Peyer's patch (tissue), 4 donors: ENCODE measurements around the gene MYOZ2. TPM values are rescaled to one million over a fixed set of nuclear protein-coding genes. Genes with fewer than 3 reads are reported as not detected.
"Not testable (repeated sequence)": the region's sequence is repeated elsewhere in the genome, so short reads cannot be mapped to it uniquely, and the experiment has no call there.

Source experiments
- DNase-seq, 3 donors: peaks; one replicate each; pipeline ENCODE4 v3.0.0-alpha.2; 2017 to 2019
- H3K27ac ChIP-seq, 4 donors: fragments of 200-600 bp; sonication (generic); one replicate each; pipeline ENCODE4 v1.5.1; 2016 to 2019
- H3K27me3 ChIP-seq, 2 donors: fragments of 200-600 bp; sonication (generic); one replicate each; pipeline ENCODE4 v1.5.1; 2019
- H3K36me3 ChIP-seq, 3 donors: fragments of 200-600 bp; sonication (generic); one replicate each; pipeline ENCODE4 v1.5.1; 2016 to 2019
- H3K4me1 ChIP-seq, 4 donors: fragments of 200-600 bp; sonication (generic); one replicate each; pipeline ENCODE4 v1.5.1; 2016 to 2019
- H3K4me3 ChIP-seq, 4 donors: fragments of 200-600 bp; sonication (generic); 1 replicate in 3 of 4; 2 replicates in 1 of 4; pipeline ENCODE4 v1.5.1; 2016 to 2019; ENCODE audit warnings: mild to moderate bottlenecking in 1 of 4
- H3K9me3 ChIP-seq, 4 donors: fragments of 200-600 bp; sonication (generic); one replicate each; pipeline ENCODE4 v1.5.1; 2016 to 2019; ENCODE audit warnings: mild to moderate bottlenecking in 1 of 4
- POLR2A ChIP-seq, 2 donors: fragments of 450-650 bp; IDR thresholded peaks; one replicate each; pipeline ENCODE4 v1.5.1; 2017; ENCODE audit warnings: antibody characterized with exemption in 2 of 2, mild to moderate bottlenecking in 2 of 2, moderate library complexity in 2 of 2
- total RNA-seq, 4 donors: library from RNA; depleted of rRNA; stranded (reverse); fragments of >200 nt; gene quantifications; one replicate each; pipeline ENCODE4 v1.1.0, GENCODE V29; 2016
- TF ChIP-seq, protein P1 (sequence below), 6 experiments: fragments of 450-650 bp in 4 of 6; fragments of 200-600 bp in 2 of 6; sonication (generic) in 1 of 6; IDR thresholded peaks; one replicate each; pipeline ENCODE4 v1.5.1; 2017 to 2019; ENCODE audit warnings: antibody characterized with exemption in 6 of 6, mild to moderate bottlenecking in 3 of 6, moderate library complexity in 1 of 6

The MYOZ2 gene
- total RNA-seq, 4 donors from 2014 or later = not detected

DNA sequence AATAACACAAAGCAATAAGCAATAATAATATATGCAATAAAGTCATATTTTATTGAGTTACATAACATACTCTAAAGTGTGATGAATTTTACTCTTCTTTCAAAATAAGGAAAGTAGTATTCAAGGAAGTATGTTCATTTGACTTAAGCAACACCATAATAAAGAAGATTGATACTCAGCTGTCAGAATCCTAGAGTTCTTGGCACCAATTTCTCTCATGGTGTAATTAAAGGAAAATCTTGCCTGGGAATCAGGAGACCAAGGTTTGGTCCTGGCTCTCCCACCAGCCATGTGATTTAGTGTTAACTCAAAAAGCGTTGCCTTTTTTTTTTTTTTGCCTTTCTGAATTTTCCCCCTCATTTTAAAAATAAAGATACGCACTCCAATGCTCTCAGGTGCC lies 17.1 kb downstream of the MYOZ2 start:
- H3K4me3 ChIP-seq = no peak overlapping the region
- H3K9me3 ChIP-seq = no peaks in the 10 kb centered on the region
- no peak for DNase-seq

DNA sequence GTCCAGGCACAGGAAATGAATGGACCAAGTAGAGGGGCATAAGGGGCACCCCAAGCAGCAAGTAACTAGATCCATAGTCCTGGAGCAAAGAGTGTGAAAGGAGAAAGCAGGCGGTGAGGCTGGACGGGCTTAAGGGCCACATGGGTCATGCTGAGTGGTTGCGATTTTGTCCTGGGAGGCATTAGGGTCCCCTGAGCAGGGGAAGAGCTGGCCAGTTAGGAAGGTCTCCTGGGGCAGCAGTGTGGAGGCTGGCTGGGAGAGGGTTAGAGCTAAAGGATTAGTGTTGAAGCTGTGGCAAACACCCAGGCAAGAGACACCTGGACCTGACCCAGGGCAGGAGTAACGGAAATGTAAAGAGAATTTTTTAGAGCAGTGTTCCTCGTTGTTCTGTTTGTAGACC lies 26.5 kb downstream of the MYOZ2 start:
- Histone ChIP-seq H3K36me3 (no peaks in the 10 kb centered on the region), H3K4me1 (no peaks in the 10 kb centered on the region), H3K4me3 (no peak overlapping the region), H3K9me3 (no peaks in the 10 kb centered on the region), H3K27me3 (no peaks in the 10 kb centered on the region), H3K27ac (no peak overlapping the region)
- DNase-seq = no peak
- TF ChIP-seq, protein P1, sequence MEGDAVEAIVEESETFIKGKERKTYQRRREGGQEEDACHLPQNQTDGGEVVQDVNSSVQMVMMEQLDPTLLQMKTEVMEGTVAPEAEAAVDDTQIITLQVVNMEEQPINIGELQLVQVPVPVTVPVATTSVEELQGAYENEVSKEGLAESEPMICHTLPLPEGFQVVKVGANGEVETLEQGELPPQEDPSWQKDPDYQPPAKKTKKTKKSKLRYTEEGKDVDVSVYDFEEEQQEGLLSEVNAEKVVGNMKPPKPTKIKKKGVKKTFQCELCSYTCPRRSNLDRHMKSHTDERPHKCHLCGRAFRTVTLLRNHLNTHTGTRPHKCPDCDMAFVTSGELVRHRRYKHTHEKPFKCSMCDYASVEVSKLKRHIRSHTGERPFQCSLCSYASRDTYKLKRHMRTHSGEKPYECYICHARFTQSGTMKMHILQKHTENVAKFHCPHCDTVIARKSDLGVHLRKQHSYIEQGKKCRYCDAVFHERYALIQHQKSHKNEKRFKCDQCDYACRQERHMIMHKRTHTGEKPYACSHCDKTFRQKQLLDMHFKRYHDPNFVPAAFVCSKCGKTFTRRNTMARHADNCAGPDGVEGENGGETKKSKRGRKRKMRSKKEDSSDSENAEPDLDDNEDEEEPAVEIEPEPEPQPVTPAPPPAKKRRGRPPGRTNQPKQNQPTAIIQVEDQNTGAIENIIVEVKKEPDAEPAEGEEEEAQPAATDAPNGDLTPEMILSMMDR (IDR thresholded peaks at IDR 0.05) = no peak
- no peak for TF ChIP-seq POLR2A (IDR thresholded peaks at IDR 0.05)

More for the DNA sequence above, 17.1 kb downstream of the MYOZ2 start:
- H3K27ac ChIP-seq = no peak overlapping the region
- no peaks in the 10 kb centered on the region for H3K36me3 ChIP-seq
- TF ChIP-seq, protein P1 (IDR thresholded peaks at IDR 0.05) = no peak
- TF ChIP-seq POLR2A (IDR thresholded peaks at IDR 0.05) = no peak
- H3K27me3 ChIP-seq = no peaks in the 10 kb centered on the region
- H3K4me1 ChIP-seq = no peaks in the 10 kb centered on the region

DNA sequence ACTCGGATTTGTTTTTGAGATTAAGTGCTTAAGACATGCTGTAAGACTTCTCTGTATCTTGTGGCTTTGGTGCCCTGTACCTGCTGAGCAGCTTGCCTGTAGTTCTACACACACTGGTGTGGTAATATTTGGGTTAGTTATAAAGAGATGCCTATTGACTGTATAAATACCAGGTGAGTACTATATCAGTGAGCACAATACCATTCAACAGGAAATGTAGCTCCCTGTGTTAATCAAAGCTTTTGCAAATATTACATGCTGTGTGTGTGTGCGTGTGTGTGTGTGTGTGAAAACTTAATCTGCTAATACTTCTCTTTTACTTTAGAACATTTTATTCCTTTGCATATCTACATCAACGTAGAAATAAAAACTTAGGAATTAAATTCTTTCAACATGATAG lies 30.1 kb downstream of the MYOZ2 start:
- Histone ChIP-seq H3K4me3 (no peak overlapping the region), H3K4me1 (no peaks in the 10 kb centered on the region), H3K9me3 (no peaks in the 10 kb centered on the region), H3K27me3 (no peaks in the 10 kb centered on the region), H3K27ac (no peak overlapping the region), H3K36me3 (no peaks in the 10 kb centered on the region)
- DNase-seq = no peak
- TF ChIP-seq, protein P1 (IDR thresholded peaks at IDR 0.05) = no peak
- TF ChIP-seq POLR2A (IDR thresholded peaks at IDR 0.05) = no peak

DNA sequence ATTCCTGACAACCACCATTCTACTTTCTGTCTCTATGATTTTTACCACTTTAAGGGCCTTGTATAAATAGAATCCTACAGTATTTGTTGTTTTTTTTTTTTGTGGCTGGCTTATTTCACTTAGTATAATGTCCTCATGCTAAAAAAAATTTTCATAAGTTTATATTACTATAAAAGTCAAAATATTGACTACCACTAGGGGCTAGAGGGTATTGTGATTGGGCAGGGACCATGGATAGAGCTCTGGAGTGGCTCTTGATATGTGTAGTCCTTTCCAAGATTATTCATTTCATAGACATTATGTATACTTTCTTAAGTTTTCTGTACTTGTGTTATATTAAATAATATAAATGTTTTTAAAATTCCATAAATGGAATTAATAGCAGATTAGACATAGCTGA lies 34.6 kb downstream of the MYOZ2 start:
- Histone ChIP-seq H3K4me1 (no peaks in the 10 kb centered on the region), H3K4me3 (no peak overlapping the region), H3K27me3 (no peaks in the 10 kb centered on the region), H3K27ac (no peak overlapping the region), H3K9me3 (no peaks in the 10 kb centered on the region), H3K36me3 (no peaks in the 10 kb centered on the region)
- no peak for DNase-seq
- TF ChIP-seq POLR2A (IDR thresholded peaks at IDR 0.05) = no peak
- TF ChIP-seq, protein P1 (IDR thresholded peaks at IDR 0.05) = no peak

DNA sequence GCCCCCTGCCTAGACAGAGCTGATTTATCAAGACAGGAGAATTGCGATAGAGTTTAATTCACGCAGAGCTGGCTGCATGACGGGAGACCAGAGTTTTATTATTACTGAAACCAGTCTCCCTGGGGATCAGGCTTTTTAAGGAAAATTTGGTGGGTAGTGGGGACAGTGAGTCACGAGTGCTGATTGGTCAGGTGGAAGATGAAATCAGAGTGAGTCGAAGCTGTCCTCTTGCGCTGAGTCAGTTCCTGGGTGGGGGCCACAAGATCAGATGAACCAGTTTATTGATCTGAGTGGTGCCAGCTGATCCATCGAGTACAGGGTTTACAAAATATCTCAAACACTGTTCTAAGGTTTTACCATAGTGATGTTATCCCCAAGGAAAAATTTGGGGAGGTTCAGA lies 36.6 kb downstream of the MYOZ2 start:
- TF ChIP-seq, protein P1 (IDR thresholded peaks at IDR 0.05) = no peak
- TF ChIP-seq POLR2A (IDR thresholded peaks at IDR 0.05) = no peak
- Histone ChIP-seq H3K4me3 (no peak overlapping the region), H3K36me3 (no peaks in the 10 kb centered on the region), H3K27me3 (no peaks in the 10 kb centered on the region), H3K9me3 (no peaks in the 10 kb centered on the region), H3K4me1 (no peaks in the 10 kb centered on the region), H3K27ac (no peak overlapping the region)
- DNase-seq = no peak

DNA sequence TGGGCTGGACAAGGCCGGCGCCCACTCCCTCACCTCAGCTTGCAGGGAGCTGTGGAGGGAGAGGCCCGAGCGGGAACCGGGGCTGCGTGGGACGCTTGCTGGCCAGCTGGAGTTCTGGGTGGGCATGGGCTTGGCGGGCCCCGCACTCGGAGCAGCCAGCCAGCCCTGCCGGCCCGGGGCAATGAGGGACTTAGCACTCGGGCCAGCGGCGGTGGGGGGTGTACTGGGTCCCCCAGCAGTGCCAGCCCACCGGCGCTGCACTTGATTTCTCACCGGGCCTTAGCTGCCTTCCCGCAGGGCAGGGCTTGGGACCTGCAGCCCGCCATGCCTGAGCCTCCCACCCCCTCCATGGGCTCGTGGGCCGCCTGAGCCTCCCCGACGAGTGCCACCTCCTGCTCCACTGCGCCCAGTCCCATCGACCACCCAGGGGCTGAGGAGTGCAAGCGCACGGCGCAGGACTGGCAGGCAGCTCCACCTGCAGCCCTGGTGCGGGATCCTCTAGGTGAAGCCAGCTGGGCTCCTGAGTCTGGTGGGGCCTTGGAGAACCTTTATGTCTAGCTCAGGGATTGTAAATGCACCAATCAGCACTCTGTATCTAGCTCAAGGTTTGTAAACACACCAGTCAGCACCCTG lies 38.2 kb downstream of the MYOZ2 start:
- H3K9me3 ChIP-seq, H3K36me3 ChIP-seq: not testable (repeated sequence)

More for the DNA sequence above, 38.2 kb downstream of the MYOZ2 start:
- H3K27ac ChIP-seq, H3K27me3 ChIP-seq, DNase-seq, H3K4me1 ChIP-seq, H3K4me3 ChIP-seq: not testable (repeated sequence)
